K562 (cell line): ENCODE data around the gene TCF20. TPM values are rescaled to one million over a fixed set of nuclear protein-coding genes. Genes with fewer than 3 reads are reported as not detected.

ENCODE experiments used
- CXXC5 ChIP-seq: fragments of 250-450 bp; sonication (Bioruptor Pico); IDR thresholded peaks from 2 replicates; pipeline ENCODE4 v1.8.0; 2022; ENCODE audit warnings: inconsistent platforms, mild to moderate bottlenecking, moderate library complexity
- ELF1 ChIP-seq: fragments of 200-800 bp; sonication (Bioruptor generic); IDR thresholded peaks from 2 replicates; pipeline ENCODE4 v1.6.1; 2016; ENCODE audit warnings: missing genetic modification characterization, missing compliant biosample characterization
- LCOR ChIP-seq: sonication (generic); formaldehyde crosslinking; IDR thresholded peaks from 2 replicates; pipeline ENCODE4 v1.8.0; 2022; ENCODE audit warnings: mild to moderate bottlenecking, missing genetic modification reagents
- RBFOX2 ChIP-seq: fragments of 200-400 bp; formaldehyde crosslinking; IDR thresholded peaks from 2 replicates; pipeline ENCODE4 v1.6.1; 2017; ENCODE audit warnings: low read depth, mild to moderate bottlenecking, low read length, moderate library complexity
- polyA plus RNA-seq, 8 experiments: library from polyadenylated mRNA; depleted of rRNA in 4 of 8; stranded (reverse) in 5 of 8; unstranded in 3 of 8; fragments of >200 nt; fragmentation: Nextera tagmentation in 2 of 8; fragmentation: Illumina TruSeq in 1 of 8; extraction: Ambion mirVana in 2 of 8; extraction: Trizol in 1 of 8; gene quantifications; 2 replicates each; pipeline versions ENCODE4 v1.2.1 to v1.2.3, GENCODE V29; 2011 to 2014; ENCODE audit warnings: inconsistent platforms in 1 of 8, missing spikeins in 1 of 8
- total RNA-seq, 7 experiments: library from RNA; depleted of rRNA in 6 of 7; stranded (reverse); fragments of >200 nt in 6 of 7; fragmentation: Illumina TruSeq in 2 of 7; extraction: Trizol in 2 of 7; gene quantifications; 2 replicates each; pipeline versions ENCODE4 v1.2.1 to v1.2.3, GENCODE V29; 2011 to 2021; ENCODE audit warnings: low replicate concordance in 1 of 7
- TF ChIP-seq, protein P1 (sequence below): fragments of 450-650 bp; IDR thresholded peaks from 2 replicates; pipeline ENCODE4 v1.6.1; 2016; ENCODE audit warnings: mild to moderate bottlenecking, moderate library complexity

Gene TCF20
- total and polyA plus RNA-seq, 9 of the 15 experiments (the other 6 are each of a cell fraction or from before 2014, with no cell fraction given) = 0.35 to 43.6 (median 17.5) TPM

DNA sequence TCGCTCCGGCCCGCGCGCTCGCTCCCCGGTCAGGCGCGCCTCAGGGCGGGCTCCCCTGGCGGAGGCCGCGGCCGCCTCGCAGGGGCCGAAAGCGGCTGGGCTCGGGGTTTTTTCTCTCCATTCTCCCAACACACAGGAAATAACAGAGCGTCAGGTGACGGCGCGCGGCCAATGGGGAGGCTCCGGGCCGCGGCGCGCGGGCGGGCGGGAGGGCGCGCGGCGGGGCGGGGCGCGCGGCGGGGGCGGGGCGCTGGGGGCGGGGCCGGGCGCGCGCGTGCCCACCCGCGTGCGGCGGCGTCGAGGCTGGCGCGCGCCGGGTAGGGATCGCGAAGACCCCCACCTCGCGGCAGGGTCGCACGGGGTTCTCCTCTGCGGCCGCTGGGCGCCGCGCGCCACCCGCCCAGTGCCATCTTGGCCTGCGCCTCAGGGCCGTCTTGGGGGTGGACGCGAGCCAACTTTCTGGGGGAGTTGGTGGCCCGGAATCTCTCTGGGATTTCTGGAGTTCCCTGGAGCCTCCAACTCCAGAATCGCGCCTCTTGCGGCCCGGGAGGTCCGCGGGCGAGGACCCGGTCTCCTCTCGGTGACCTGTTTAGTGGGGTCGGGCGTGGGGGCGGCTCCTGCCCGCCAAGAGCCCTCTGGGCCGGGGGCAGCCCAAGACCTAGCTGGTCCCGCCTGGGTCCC, at the start of gene TCF20 (continued):
- peak; percentile 57; the same call in 1 of the 2 replicates for TF ChIP-seq CXXC5 (CRISPR knock-in tag)
- no peak for TF ChIP-seq LCOR
- TF ChIP-seq, protein P1, sequence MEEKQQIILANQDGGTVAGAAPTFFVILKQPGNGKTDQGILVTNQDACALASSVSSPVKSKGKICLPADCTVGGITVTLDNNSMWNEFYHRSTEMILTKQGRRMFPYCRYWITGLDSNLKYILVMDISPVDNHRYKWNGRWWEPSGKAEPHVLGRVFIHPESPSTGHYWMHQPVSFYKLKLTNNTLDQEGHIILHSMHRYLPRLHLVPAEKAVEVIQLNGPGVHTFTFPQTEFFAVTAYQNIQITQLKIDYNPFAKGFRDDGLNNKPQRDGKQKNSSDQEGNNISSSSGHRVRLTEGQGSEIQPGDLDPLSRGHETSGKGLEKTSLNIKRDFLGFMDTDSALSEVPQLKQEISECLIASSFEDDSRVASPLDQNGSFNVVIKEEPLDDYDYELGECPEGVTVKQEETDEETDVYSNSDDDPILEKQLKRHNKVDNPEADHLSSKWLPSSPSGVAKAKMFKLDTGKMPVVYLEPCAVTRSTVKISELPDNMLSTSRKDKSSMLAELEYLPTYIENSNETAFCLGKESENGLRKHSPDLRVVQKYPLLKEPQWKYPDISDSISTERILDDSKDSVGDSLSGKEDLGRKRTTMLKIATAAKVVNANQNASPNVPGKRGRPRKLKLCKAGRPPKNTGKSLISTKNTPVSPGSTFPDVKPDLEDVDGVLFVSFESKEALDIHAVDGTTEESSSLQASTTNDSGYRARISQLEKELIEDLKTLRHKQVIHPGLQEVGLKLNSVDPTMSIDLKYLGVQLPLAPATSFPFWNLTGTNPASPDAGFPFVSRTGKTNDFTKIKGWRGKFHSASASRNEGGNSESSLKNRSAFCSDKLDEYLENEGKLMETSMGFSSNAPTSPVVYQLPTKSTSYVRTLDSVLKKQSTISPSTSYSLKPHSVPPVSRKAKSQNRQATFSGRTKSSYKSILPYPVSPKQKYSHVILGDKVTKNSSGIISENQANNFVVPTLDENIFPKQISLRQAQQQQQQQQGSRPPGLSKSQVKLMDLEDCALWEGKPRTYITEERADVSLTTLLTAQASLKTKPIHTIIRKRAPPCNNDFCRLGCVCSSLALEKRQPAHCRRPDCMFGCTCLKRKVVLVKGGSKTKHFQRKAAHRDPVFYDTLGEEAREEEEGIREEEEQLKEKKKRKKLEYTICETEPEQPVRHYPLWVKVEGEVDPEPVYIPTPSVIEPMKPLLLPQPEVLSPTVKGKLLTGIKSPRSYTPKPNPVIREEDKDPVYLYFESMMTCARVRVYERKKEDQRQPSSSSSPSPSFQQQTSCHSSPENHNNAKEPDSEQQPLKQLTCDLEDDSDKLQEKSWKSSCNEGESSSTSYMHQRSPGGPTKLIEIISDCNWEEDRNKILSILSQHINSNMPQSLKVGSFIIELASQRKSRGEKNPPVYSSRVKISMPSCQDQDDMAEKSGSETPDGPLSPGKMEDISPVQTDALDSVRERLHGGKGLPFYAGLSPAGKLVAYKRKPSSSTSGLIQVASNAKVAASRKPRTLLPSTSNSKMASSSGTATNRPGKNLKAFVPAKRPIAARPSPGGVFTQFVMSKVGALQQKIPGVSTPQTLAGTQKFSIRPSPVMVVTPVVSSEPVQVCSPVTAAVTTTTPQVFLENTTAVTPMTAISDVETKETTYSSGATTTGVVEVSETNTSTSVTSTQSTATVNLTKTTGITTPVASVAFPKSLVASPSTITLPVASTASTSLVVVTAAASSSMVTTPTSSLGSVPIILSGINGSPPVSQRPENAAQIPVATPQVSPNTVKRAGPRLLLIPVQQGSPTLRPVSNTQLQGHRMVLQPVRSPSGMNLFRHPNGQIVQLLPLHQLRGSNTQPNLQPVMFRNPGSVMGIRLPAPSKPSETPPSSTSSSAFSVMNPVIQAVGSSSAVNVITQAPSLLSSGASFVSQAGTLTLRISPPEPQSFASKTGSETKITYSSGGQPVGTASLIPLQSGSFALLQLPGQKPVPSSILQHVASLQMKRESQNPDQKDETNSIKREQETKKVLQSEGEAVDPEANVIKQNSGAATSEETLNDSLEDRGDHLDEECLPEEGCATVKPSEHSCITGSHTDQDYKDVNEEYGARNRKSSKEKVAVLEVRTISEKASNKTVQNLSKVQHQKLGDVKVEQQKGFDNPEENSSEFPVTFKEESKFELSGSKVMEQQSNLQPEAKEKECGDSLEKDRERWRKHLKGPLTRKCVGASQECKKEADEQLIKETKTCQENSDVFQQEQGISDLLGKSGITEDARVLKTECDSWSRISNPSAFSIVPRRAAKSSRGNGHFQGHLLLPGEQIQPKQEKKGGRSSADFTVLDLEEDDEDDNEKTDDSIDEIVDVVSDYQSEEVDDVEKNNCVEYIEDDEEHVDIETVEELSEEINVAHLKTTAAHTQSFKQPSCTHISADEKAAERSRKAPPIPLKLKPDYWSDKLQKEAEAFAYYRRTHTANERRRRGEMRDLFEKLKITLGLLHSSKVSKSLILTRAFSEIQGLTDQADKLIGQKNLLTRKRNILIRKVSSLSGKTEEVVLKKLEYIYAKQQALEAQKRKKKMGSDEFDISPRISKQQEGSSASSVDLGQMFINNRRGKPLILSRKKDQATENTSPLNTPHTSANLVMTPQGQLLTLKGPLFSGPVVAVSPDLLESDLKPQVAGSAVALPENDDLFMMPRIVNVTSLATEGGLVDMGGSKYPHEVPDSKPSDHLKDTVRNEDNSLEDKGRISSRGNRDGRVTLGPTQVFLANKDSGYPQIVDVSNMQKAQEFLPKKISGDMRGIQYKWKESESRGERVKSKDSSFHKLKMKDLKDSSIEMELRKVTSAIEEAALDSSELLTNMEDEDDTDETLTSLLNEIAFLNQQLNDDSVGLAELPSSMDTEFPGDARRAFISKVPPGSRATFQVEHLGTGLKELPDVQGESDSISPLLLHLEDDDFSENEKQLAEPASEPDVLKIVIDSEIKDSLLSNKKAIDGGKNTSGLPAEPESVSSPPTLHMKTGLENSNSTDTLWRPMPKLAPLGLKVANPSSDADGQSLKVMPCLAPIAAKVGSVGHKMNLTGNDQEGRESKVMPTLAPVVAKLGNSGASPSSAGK = peak; percentile 69
- TF ChIP-seq ELF1 = 0 out of 2 replicates have a peak, but pooled peaks have one; percentile 20
- TF ChIP-seq RBFOX2 = 0 out of 2 replicates have a peak, but pooled peaks have one; percentile 5
- TF ChIP-seq, all 486 proteins: peak for 24
